HCT116 (cell line): Measurements from ENCODE around the gene KRTAP10-1. TPM values are rescaled to one million over a fixed set of nuclear protein-coding genes. Genes with fewer than 3 reads are reported as not detected.
"Not testable (repeated sequence)": the region's sequence is repeated elsewhere in the genome, so short reads cannot be mapped to it uniquely, and the experiment has no call there.

Source experiments
- ATAC-seq: fragments of 200-7000 bp; cut with Tn5 transposase; 2 replicates; pipeline ENCODE4 v1.9.1; 2020; ENCODE audit warnings: mild to moderate bottlenecking, moderate library complexity
- BruUV-seq: library from RNA; stranded (reverse); fragments of 400-500 nt; replicated peaks from 2 replicates; lab custom pipeline; 2021; lab: Mats Ljungman, UMichigan
- CTCF ChIA-PET: fragments of 300-600 bp; sonication (Branson Sonifier 250); formaldehyde crosslinking; loops from one replicate; lab custom pipeline; 2021; ENCODE audit warnings: antibody characterized with exemption; lab: Charles Lee
- POLR2A ChIA-PET: fragments of 300-600, 350-600 bp; sonication (Branson Sonifier 250); formaldehyde crosslinking; loops from one replicate; lab custom pipeline; 2021; ENCODE audit warnings: antibody characterized with exemption; lab: Charles Lee
- RAD21 ChIA-PET, 2 experiments: fragments of 300-600 bp; sonication (Branson Sonifier 250); formaldehyde crosslinking; loops; one replicate each; lab custom pipeline; 2023; ENCODE audit warnings: low total read pairs in 2 of 2; ENCODE audit not compliant: uncharacterized antibody in 2 of 2, unreplicated experiment in 2 of 2, low non-redundant PET in 1 of 2; lab: Charles Lee
- DNase-seq: peaks from one replicate; pipeline ENCODE4 v3.0.0-alpha.2; 2010; ENCODE audit warnings: low read depth, low spot score
- H2AFZ ChIP-seq: fragments of 200-600 bp; shearing (Covaris generic), sonication (generic); 2 replicates; pipeline ENCODE4 v1.6.1; 2017; ENCODE audit warnings: low read depth, mixed run types, mixed read lengths, antibody characterized with exemption, low read length; ENCODE audit not compliant: poor library complexity, severe bottlenecking
- H3K27ac ChIP-seq: 2 replicates; pipeline ENCODE4 v1.5.1; 2012; ENCODE audit warnings: low read depth, low read length
- H3K27me3 ChIP-seq: fragments of 200-600 bp; sonication (generic); 2 replicates; pipeline ENCODE4 v1.6.1; 2016; ENCODE audit warnings: mixed run types, low read length, mixed read lengths; ENCODE audit not compliant: insufficient read depth
- H3K36me3 ChIP-seq, 2 experiments: fragments of 200-500 bp in 1 of 2; fragments of 200-600 bp in 1 of 2; sonication (Bioruptor generic) in 1 of 2; sonication (generic) in 1 of 2; 2 replicates each; pipeline versions ENCODE4 v1.5.1 to v1.6.1; 2014 to 2016; ENCODE audit warnings: low read length in 2 of 2, inconsistent platforms in 1 of 2, mixed read lengths in 1 of 2, mixed run types in 1 of 2; ENCODE audit not compliant: insufficient read depth in 2 of 2, control insufficient read depth in 1 of 2
- H3K4me1 ChIP-seq, 2 experiments: fragments of 200-600 bp in 1 of 2; sonication (generic) in 1 of 2; 2 replicates each; pipeline versions ENCODE4 v1.5.1 to v1.6.1; 2012 to 2017; ENCODE audit warnings: low read length in 2 of 2, inconsistent platforms in 1 of 2, mild to moderate bottlenecking in 1 of 2, mixed read lengths in 1 of 2, mixed run types in 1 of 2, moderate library complexity in 1 of 2; ENCODE audit not compliant: insufficient read depth in 2 of 2, control insufficient read depth in 1 of 2
- H3K4me2 ChIP-seq: fragments of 200-600 bp; sonication (generic); 2 replicates; pipeline ENCODE4 v1.6.1; 2017; ENCODE audit warnings: mixed run types, low read length, mixed read lengths
- H3K4me3 ChIP-seq, 2 experiments: fragments of 200-600 bp in 1 of 2; sonication (generic) in 1 of 2; replicated peaks in 1 of 2; 2 replicates each; pipeline ENCODE4 v1.5.1; 2011 to 2016; ENCODE audit warnings: low read length in 2 of 2, control low read depth in 1 of 2, low read depth in 1 of 2, mild to moderate bottlenecking in 1 of 2, mixed read lengths in 1 of 2, mixed run types in 1 of 2
- H3K79me2 ChIP-seq: fragments of 200-600 bp; sonication (generic); 2 replicates; pipeline ENCODE4 v1.6.1; 2017; ENCODE audit warnings: mild to moderate bottlenecking, mixed run types, low read length, moderate library complexity, mixed read lengths; ENCODE audit not compliant: insufficient read depth
- H3K9ac ChIP-seq: fragments of 200-600 bp; sonication (generic); 2 replicates; pipeline ENCODE4 v1.6.1; 2016; ENCODE audit warnings: low read length, mixed read lengths
- H3K9me2 ChIP-seq: fragments of 200-600 bp; sonication (generic), shearing (Covaris generic); 2 replicates; pipeline ENCODE4 v1.6.1; 2017; ENCODE audit warnings: mixed run types, mild to moderate bottlenecking, moderate library complexity; ENCODE audit not compliant: insufficient read depth
- H3K9me3 ChIP-seq, 2 experiments: fragments of 200-500 bp in 1 of 2; fragments of 200-600 bp in 1 of 2; sonication (Bioruptor generic) in 1 of 2; sonication (generic) in 1 of 2; 2 replicates each; pipeline ENCODE4 v1.6.1; 2014 to 2017; ENCODE audit warnings: low read length in 2 of 2, mixed read lengths in 2 of 2, inconsistent platforms in 1 of 2, low read depth in 1 of 2, mild to moderate bottlenecking in 1 of 2, mixed run types in 1 of 2, moderate library complexity in 1 of 2; ENCODE audit not compliant: control insufficient read depth in 1 of 2, insufficient read depth in 1 of 2
- H4K20me1 ChIP-seq: fragments of 200-600 bp; sonication (generic), shearing (Covaris generic); 2 replicates; pipeline ENCODE4 v1.6.1; 2017; ENCODE audit warnings: mixed run types, mild to moderate bottlenecking, moderate library complexity; ENCODE audit not compliant: insufficient read depth
- ATF3 ChIP-seq: IDR thresholded peaks from 2 replicates; pipeline ENCODE4 v1.6.1; 2012
- CBX3 ChIP-seq: IDR thresholded peaks from 2 replicates; pipeline ENCODE4 v1.6.1; 2012; ENCODE audit warnings: low read depth
- CEBPB ChIP-seq: IDR thresholded peaks from 2 replicates; pipeline ENCODE4 v1.6.1; 2012; ENCODE audit warnings: low read depth
- EGR1 ChIP-seq: IDR thresholded peaks from 2 replicates; pipeline ENCODE4 v1.6.1; 2012; ENCODE audit warnings: low read depth
- ELF1 ChIP-seq: IDR thresholded peaks from 2 replicates; pipeline ENCODE4 v1.6.1; 2012; ENCODE audit warnings: low read depth, borderline replicate concordance
- EZH2 ChIP-seq: fragments of 200-600 bp; sonication (generic); IDR thresholded peaks from 2 replicates; pipeline ENCODE4 v1.6.1; 2017; ENCODE audit warnings: antibody characterized with exemption, mixed run types
- EZH2phosphoT487 ChIP-seq: fragments of 200-600 bp; IDR thresholded peaks from 2 replicates; pipeline ENCODE4 v1.6.1; 2018; ENCODE audit warnings: antibody characterized with exemption, borderline replicate concordance
- FOSL1 ChIP-seq: IDR thresholded peaks from 2 replicates; pipeline ENCODE4 v1.6.1; 2012; ENCODE audit warnings: low read depth
- JUND ChIP-seq: IDR thresholded peaks from 2 replicates; pipeline ENCODE4 v1.6.1; 2012
- MAX ChIP-seq: IDR thresholded peaks from 2 replicates; pipeline ENCODE4 v1.6.1; 2012
- POLR2A ChIP-seq: IDR thresholded peaks from 2 replicates; pipeline ENCODE4 v1.7.0; 2011; ENCODE audit warnings: borderline replicate concordance; ENCODE audit not compliant: insufficient read depth, insufficient read length; ENCODE audit errors: extremely low read depth
- POLR2AphosphoS5 ChIP-seq: IDR thresholded peaks from 2 replicates; pipeline ENCODE4 v1.6.1; 2011; ENCODE audit warnings: mild to moderate bottlenecking, low read depth, low read length, moderate library complexity
- RAD21 ChIP-seq: IDR thresholded peaks from 2 replicates; pipeline ENCODE4 v1.6.1; 2012; ENCODE audit warnings: low read depth, mild to moderate bottlenecking
- REST ChIP-seq: IDR thresholded peaks from 2 replicates; pipeline ENCODE4 v1.6.1; 2012; ENCODE audit warnings: low read depth
- SIN3A ChIP-seq: IDR thresholded peaks from 2 replicates; pipeline ENCODE4 v1.6.1; 2012; ENCODE audit warnings: low read depth
- SP1 ChIP-seq: IDR thresholded peaks from 2 replicates; pipeline ENCODE4 v1.6.1; 2012; ENCODE audit warnings: low read depth
- ZFX ChIP-seq: fragments of 450-650 bp; IDR thresholded peaks from 2 replicates; pipeline ENCODE4 v1.6.1; 2017
- intact Hi-C: fragments of 100-400 bp; cut with micrococcal nuclease; formaldehyde crosslinking; loops from 2 replicates; pipeline ENCODE4 v1.10.0; 2022
- total RNA-seq: library from RNA; stranded (reverse); gene quantifications from one replicate; pipeline ENCODE4 v1.2.1, GENCODE V29; 2021; ENCODE audit not compliant: unreplicated experiment

Gene KRTAP10-1
- total RNA-seq, 1 experiment from 2014 or later: not detected

- Histone ChIP-seq H3K9me3 (peaks cover 0 to 4% of the 10 kb centered on the region in 2 experiments; a peak in 2 of 4 replicates), H3K4me2 (no peak overlapping the region), H2AFZ (no peak overlapping the region), H3K9ac (no peak overlapping the region), H3K79me2 (no peaks in the 10 kb centered on the region), H3K4me1 (no peaks in the 10 kb centered on the region), H3K36me3 (no peaks in the 10 kb centered on the region), H3K9me2 (no peaks in the 10 kb centered on the region), H3K27ac (no peak overlapping the region), H4K20me1 (no peaks in the 10 kb centered on the region), H3K27me3 (peaks cover 22% of the 10 kb centered on the region), H3K4me3 (no peak overlapping the region)
- TF ChIP-seq ELF1 (no peak), CEBPB (no peak), ZFX (no peak), EZH2 (no peak), JUND (no peak), POLR2AphosphoS5 (no peak), MAX (no peak), FOSL1 (no peak), RAD21 (no peak), EZH2phosphoT487 (no peak), CBX3 (no peak), SIN3A (no peak), SP1 (no peak), POLR2A (no peak), EGR1 (no peak), ATF3 (no peak), REST (no peak)
- ATAC-seq: no peak
- BruUV-seq: no TSS peak
- CTCF ChIA-PET: no interaction called here
- intact Hi-C loops: no loop called here
- RAD21 ChIA-PET: no interaction called here
- POLR2A ChIA-PET: no interaction called here
- no peak for DNase-seq
Observed at GRCh38 chr21:44581158-44581557, 41.2 kb upstream of the KRTAP10-1 start.

GRCh38 chr21:44580231-44580821 is 40.3 kb upstream of the KRTAP10-1 start, which contains the start of gene KRTAP10-5:
Gene KRTAP10-5, minus strand, starts transcription at chr21:44580604. Its CDS starts 26 bp downstream, at chr21:44580578.
- H3K36me3 ChIP-seq, H4K20me1 ChIP-seq, BruUV-seq, intact Hi-C loops, CTCF ChIA-PET, H3K79me2 ChIP-seq, H3K27ac ChIP-seq, H3K4me2 ChIP-seq, H3K9ac ChIP-seq, H2AFZ ChIP-seq, H3K9me3 ChIP-seq, POLR2A ChIA-PET, ATAC-seq, H3K4me1 ChIP-seq, RAD21 ChIA-PET, H3K9me2 ChIP-seq, DNase-seq, H3K4me3 ChIP-seq: not testable (repeated sequence)
- peaks cover 14% of the 10 kb centered on the region for H3K27me3 ChIP-seq
